Measurements from ENCODE around the gene CPNE2. TPM values are rescaled to one million over a fixed set of nuclear protein-coding genes. Genes with fewer than 3 reads are reported as not detected.
A peak's percentile ranks its signal among the peaks of the same experiment; 100 is the strongest.

Gene CPNE2
- total and polyA plus RNA-seq, 10 of the 15 experiments (the other 5 are each of a cell fraction or from before 2014, with no cell fraction given) = 3.1 to 22.1 (median 9.9) TPM

- TF ChIP-seq ZNF592 (IDR thresholded peaks at IDR 0.05) (peak; percentile 75), ATF7 (IDR thresholded peaks at IDR 0.05; ENCODE audit: low read depth) (no peak), MLLT1 (IDR thresholded peaks at IDR 0.05) (peak; percentile 42; the same call in 1 of the 2 replicates), RAD21 (IDR thresholded peaks at IDR 0.05; ENCODE audit: insufficient read depth, low read depth, low read length) (peak; percentile 88), BRCA1 (IDR thresholded peaks at IDR 0.05; ENCODE audit: low read depth, low read length) (no peak), WRNIP1 (IDR thresholded peaks at IDR 0.05; ENCODE audit: borderline replicate concordance, low read depth, low read length) (no peak), IKZF1 (conservative IDR thresholded peaks at IDR 0.05) (peak; percentile 82), SMARCA5 (IDR thresholded peaks at IDR 0.05) (peak; percentile 78; the same call in 1 of the 2 replicates), IKZF2 (IDR thresholded peaks at IDR 0.05) (peak; percentile 85 to 87), SMC3 (IDR thresholded peaks at IDR 0.05; ENCODE audit: borderline replicate concordance, low read length) (peak; percentile 87), LARP7 (IDR thresholded peaks at IDR 0.05) (peak; percentile 26; the same call in 1 of the 2 replicates), BCL3 (IDR thresholded peaks at IDR 0.05; ENCODE audit: borderline replicate concordance, insufficient read depth, low read depth, low read length, poor library complexity, severe bottlenecking) (no peak), PAX5 (IDR thresholded peaks at IDR 0.05; ENCODE audit: borderline replicate concordance, low read depth, low read length) (peak; percentile 44; the same call in 1 of the 2 replicates), GATAD2B (conservative IDR thresholded peaks at IDR 0.05; ENCODE audit: low read depth) (peak; percentile 56; the same call in 1 of the 2 replicates), NBN (IDR thresholded peaks at IDR 0.05) (peak; percentile 81), TAF1 (IDR thresholded peaks at IDR 0.05; ENCODE audit: borderline replicate concordance, low read depth, low read length) (no peak), ZBTB33 (IDR thresholded peaks at IDR 0.05) (no peak), USF1 (IDR thresholded peaks at IDR 0.05; ENCODE audit: borderline replicate concordance, extremely low read length, insufficient read depth, low read depth, low read length) (peak; percentile 36), TARDBP (IDR thresholded peaks at IDR 0.05; ENCODE audit: borderline replicate concordance) (0 out of 2 replicates have a peak, but pooled peaks have one; percentile 13), POLR2A (IDR thresholded peaks at IDR 0.05; ENCODE audit: low read depth, low read length) (peak; percentile 41; the same call in 1 of the 2 replicates), MEF2A (IDR thresholded peaks at IDR 0.05; ENCODE audit: insufficient read depth, low read depth, low read length) (0 out of 2 replicates have a peak, but pooled peaks have one; percentile 14)
Measured at GRCh38 chr16:57045694-57046381, 46.5 kb upstream of the CPNE2 start (continued).
